Adrenal gland (tissue), 12 donors: Measurements from ENCODE around the gene MEF2C. TPM values are rescaled to one million over a fixed set of nuclear protein-coding genes. Genes with fewer than 3 reads are reported as not detected.
A peak's percentile ranks its signal among the peaks of the same experiment; 100 is the strongest.

Experiments
- DNase-seq, 7 donors: peaks; one replicate each; pipeline ENCODE4 v3.0.0-alpha.2; 2019 to 2020
- H3K27ac ChIP-seq, 5 donors: fragments of 200-600 bp; sonication (generic) in 4 of 5; 1 replicate in 3 of 5; 2 replicates in 2 of 5; pipeline versions ENCODE4 v1.5.1 to v1.8.0; 2016 to 2020; ENCODE audit warnings: mild to moderate bottlenecking in 1 of 5
- H3K27me3 ChIP-seq: fragments of 200-600 bp; 2 replicates; pipeline ENCODE4 v1.8.0; 2021
- H3K36me3 ChIP-seq, 2 donors: fragments of 200-600 bp; replicated peaks in 1 of 2; 1 replicate in 1 of 2; 2 replicates in 1 of 2; pipeline versions ENCODE4 v1.5.1 to v1.8.0; 2018 to 2022
- H3K4me1 ChIP-seq, 2 donors: fragments of 200-600 bp; replicated peaks in 1 of 2; 1 replicate in 1 of 2; 2 replicates in 1 of 2; pipeline versions ENCODE4 v1.5.1 to v1.8.0; 2018 to 2021
- H3K4me3 ChIP-seq, 4 donors: fragments of 200-600 bp; sonication (generic) in 3 of 4; one replicate each; pipeline ENCODE4 v1.5.1; 2016 to 2018
- H3K9me3 ChIP-seq, 3 donors: fragments of 200-600 bp; sonication (generic) in 1 of 3; replicated peaks in 1 of 3; 1 replicate in 2 of 3; 2 replicates in 1 of 3; pipeline versions ENCODE4 v1.5.1 to v1.8.0; 2016 to 2021
- CTCF ChIP-seq, 6 experiments: fragments of 450-650 bp in 4 of 6; fragments of 200-600 bp in 2 of 6; sonication (generic) in 1 of 6; IDR thresholded peaks; 1 replicate in 5 of 6; 2 replicates in 1 of 6; pipeline versions ENCODE4 v1.5.1 to v1.8.0; 2016 to 2021; ENCODE audit warnings: antibody characterized with exemption in 6 of 6, mild to moderate bottlenecking in 2 of 6, moderate library complexity in 1 of 6
- POLR2A ChIP-seq, 2 donors: fragments of 450-650 bp; IDR thresholded peaks; one replicate each; pipeline ENCODE4 v1.6.1; 2017; ENCODE audit warnings: antibody characterized with exemption in 2 of 2, mild to moderate bottlenecking in 2 of 2, moderate library complexity in 1 of 2
- WGBS, 4 donors: extraction: QIAGEN DNeasy Blood & Tissue Kit in 2 of 4; methylation state at CpG; one replicate each; pipeline versions ENCODE4 v1.1.5 to v1.1.7; 2013 to 2017; 5-methylcytosine and 5-hydroxymethylcytosine counted together
- intact Hi-C, 2 donors: fragments of 100-400 bp; cut with DNase I; formaldehyde crosslinking; loops; one replicate each; pipeline versions ENCODE4 v1.14.1 to v1.15.0; 2022 to 2023
- polyA plus RNA-seq, 3 donors: library from polyadenylated mRNA; stranded (reverse); fragments of 200-250 nt in 2 of 3; fragments of 350-450 nt in 1 of 3; fragmentation: Illumina TruSeq in 1 of 3; extraction: RNeasy Lipid Tissue Mini Kit (QIAGEN cat#74804) in 1 of 3; gene quantifications; one replicate each; pipeline ENCODE4 v1.2.3, GENCODE V29; 2013 to 2014
- total RNA-seq, 9 donors: library from RNA; depleted of rRNA in 4 of 9; stranded (reverse); fragments of >200 nt in 4 of 9; fragments of 120-200 nt in 1 of 9; fragmentation: NEBNext Ultra II Directional in 1 of 9; extraction: Animal tissue kit (Norgen Biotek cat#: 25700) in 1 of 9; gene quantifications; one replicate each; pipeline versions ENCODE4 v1.1.0 to v1.2.4, GENCODE V29; 2013 to 2023
- donor health status: healthy with polysubstance abuse.
- donor health status: Bipolar disorder and iron deficiency.
- donor health status: DM: yes; HTN: yes; CAD: no.
- donor health status: DM: no; HTN: no; CAD: no.
- donor health status: DM: no; HTN: no; CAD: no.
- donor health status: DM: yes; HTN: yes; CAD: no.

Gene MEF2C
- total and polyA plus RNA-seq, 12 donors = 26.8 to 172 (median 69.2) TPM

- Histone ChIP-seq H3K4me3 (no peak overlapping the region), H3K9me3 (no peaks in the 10 kb centered on the region), H3K27me3 (no peaks in the 10 kb centered on the region), H3K36me3 (no peaks in the 10 kb centered on the region), H3K27ac (peak overlapping the region in 3 of 5 donors; percentile 53 to 81 (median 70)), H3K4me1 (peaks cover 33 to 86% of the 10 kb centered on the region in 2 donors)
- WGBS, 4 donors = 86 to 94% (median 89%) methylated on average over 4 of the region's 4 CpGs
- no peak for TF ChIP-seq POLR2A (IDR thresholded peaks at IDR 0.05)
- no peak for DNase-seq
- intact Hi-C loops = loop anchor here in 1 of 2 donors (10.0 kb wide), 1 partner anchor 50 kb away; the partner anchor contains the start of gene MEF2C
These were observed 48.5 kb downstream of the MEF2C start for GRCh38 chr5:88834499-88834898.

GRCh38 chr5:88834131-88834462, 48.9 kb downstream of the MEF2C start:
- Histone ChIP-seq H3K36me3 (no peaks in the 10 kb centered on the region), H3K9me3 (no peaks in the 10 kb centered on the region), H3K4me3 (peak overlapping the region in 1 of 4 donors; percentile 34), H3K4me1 (peaks cover 34 to 90% of the 10 kb centered on the region in 2 donors), H3K27me3 (no peaks in the 10 kb centered on the region), H3K27ac (peak overlapping the region in 4 of 5 donors; percentile 53 to 84 (median 76))
- TF ChIP-seq POLR2A (IDR thresholded peaks at IDR 0.05) = no peak
- TF ChIP-seq CTCF (IDR thresholded peaks at IDR 0.05) = no peak
- DNase-seq = no peak
- intact Hi-C loops = loop anchor here in 1 of 2 donors (10.0 kb wide), 1 partner anchor 51 kb away; the partner anchor contains the start of gene MEF2C
- WGBS, 4 donors = 84 to 97% (median 88%) methylated on average over 2 of the region's 2 CpGs

GRCh38 chr5:88833371-88834130, 49.4 kb downstream of the MEF2C start:
- H3K27me3 ChIP-seq = no peaks in the 10 kb centered on the region
- peak; percentile 65 to 84 (median 77) for DNase-seq
- peaks cover 37 to 89% of the 10 kb centered on the region in 2 donors for H3K4me1 ChIP-seq
- WGBS, 4 donors = 15 to 17% (median 17%) methylated on average over 7 of the region's 7 CpGs
- H3K9me3 ChIP-seq = no peaks in the 10 kb centered on the region
- intact Hi-C loops = loop anchor here in 1 of 2 donors (10.0 kb wide), 1 partner anchor 51 kb away; the partner anchor contains the start of gene MEF2C
- peak overlapping the region in 4 of 5 donors; percentile 53 to 84 (median 76) for H3K27ac ChIP-seq
- TF ChIP-seq POLR2A (IDR thresholded peaks at IDR 0.05) (peak in 1 of 2 donors; percentile 49), CTCF (IDR thresholded peaks at IDR 0.05) (peak in 1 of 6 experiments; percentile 20)
- H3K36me3 ChIP-seq = no peaks in the 10 kb centered on the region
- peak overlapping the region in 1 of 4 donors; percentile 34 for H3K4me3 ChIP-seq

- H3K27ac ChIP-seq = peak overlapping the region in 1 of 5 donors; percentile 79
- peaks cover 43 to 89% of the 10 kb centered on the region in 2 donors for H3K4me1 ChIP-seq
- TF ChIP-seq CTCF (IDR thresholded peaks at IDR 0.05) = no peak
- no peak for TF ChIP-seq POLR2A (IDR thresholded peaks at IDR 0.05)
- no peak for DNase-seq
- H3K4me3 ChIP-seq = no peak overlapping the region
- 92 to 100% (median 95%) methylated on average over 1 of the region's 1 CpG for WGBS, 4 donors
- intact Hi-C loops = loop anchor here in 1 of 2 donors (10.0 kb wide), 1 partner anchor 53 kb away; the partner anchor contains the start of gene MEF2C
- H3K9me3 ChIP-seq = no peaks in the 10 kb centered on the region
- H3K36me3 ChIP-seq = no peaks in the 10 kb centered on the region
- H3K27me3 ChIP-seq = no peaks in the 10 kb centered on the region
These were observed 51.2 kb downstream of the MEF2C start for GRCh38 chr5:88831816-88832215.
